PC-3 (cell line): ENCODE results near the gene RABAC1. TPM values are rescaled to one million over a fixed set of nuclear protein-coding genes. Genes with fewer than 3 reads are reported as not detected.
A peak's percentile ranks its signal among the peaks of the same experiment; 100 is the strongest.

ENCODE experiments used
- ATAC-seq: fragments of 200-7000 bp; cut with Tn5 transposase; 2 replicates; pipeline ENCODE4 v1.9.1; 2020; ENCODE audit warnings: mild to moderate bottlenecking, moderate library complexity
- BruUV-seq: library from RNA; stranded (reverse); fragments of 400-500 nt; replicated peaks from 2 replicates; lab custom pipeline; 2021; lab: Mats Ljungman, UMichigan
- CTCF ChIA-PET: fragments of 300-600 bp; sonication (Branson Sonifier 250); formaldehyde crosslinking; loops from one replicate; lab custom pipeline; 2022; ENCODE audit warnings: antibody characterized with exemption; lab: Charles Lee
- POLR2A ChIA-PET: fragments of 300-600 bp; sonication (Branson Sonifier 250); formaldehyde crosslinking; loops from one replicate; lab custom pipeline; 2022; ENCODE audit warnings: antibody characterized with exemption; ENCODE audit not compliant: unreplicated experiment; lab: Charles Lee
- DNase-seq: peaks from one replicate; pipeline ENCODE4 v3.0.0-alpha.2; 2015
- H2AFZ ChIP-seq: fragments of 300-600 bp; sonication (generic); 2 replicates; pipeline ENCODE4 v1.6.0; 2016; ENCODE audit warnings: antibody characterized with exemption, low read length
- H3F3A ChIP-seq: fragments of 300-600 bp; sonication (generic); one replicate; pipeline ENCODE4 v1.6.0; 2017; ENCODE audit warnings: antibody characterized with exemption, low read length, control low read depth, mild to moderate bottlenecking; ENCODE audit not compliant: unreplicated experiment
- H3K27ac ChIP-seq: fragments of 300-600 bp; sonication (generic); 2 replicates; pipeline ENCODE4 v1.5.1; 2016; ENCODE audit warnings: mild to moderate bottlenecking, low read length
- H3K27me3 ChIP-seq: fragments of 300-600 bp; sonication (generic); 2 replicates; pipeline ENCODE4 v1.6.1; 2016; ENCODE audit warnings: low read length, mixed read lengths
- H3K36me3 ChIP-seq: fragments of 300-600 bp; sonication (generic); 2 replicates; pipeline ENCODE4 v1.6.1; 2016; ENCODE audit warnings: low read depth, mixed run types, low read length, mixed read lengths
- H3K4me1 ChIP-seq: fragments of 300-600 bp; sonication (generic); 2 replicates; pipeline ENCODE4 v1.5.1; 2016; ENCODE audit warnings: low read length; ENCODE audit not compliant: insufficient read depth
- H3K4me2 ChIP-seq: fragments of 300-600 bp; sonication (generic); 2 replicates; pipeline ENCODE4 v1.6.0; 2016; ENCODE audit warnings: low read length
- H3K4me3 ChIP-seq: fragments of 300-600 bp; sonication (generic); 2 replicates; pipeline ENCODE4 v1.5.1; 2016; ENCODE audit warnings: mild to moderate bottlenecking, low read length, mixed read lengths
- H3K79me2 ChIP-seq: fragments of 300-600 bp; sonication (generic); 2 replicates; pipeline ENCODE4 v1.6.1; 2017; ENCODE audit warnings: low read length, mixed read lengths
- H3K9ac ChIP-seq: fragments of 300-600 bp; sonication (generic); 2 replicates; pipeline ENCODE4 v1.6.0; 2016; ENCODE audit warnings: mild to moderate bottlenecking, low read length
- H3K9me2 ChIP-seq: fragments of 300-600 bp; sonication (generic); replicated peaks from 2 replicates; pipeline ENCODE4 v1.6.1; 2016; ENCODE audit warnings: mixed run types, low read length, mixed read lengths
- H3K9me3 ChIP-seq: fragments of 300-600 bp; sonication (generic); 2 replicates; pipeline ENCODE4 v1.6.1; 2016; ENCODE audit warnings: low read length, mixed read lengths
- H4K20me1 ChIP-seq: fragments of 300-600 bp; sonication (generic); 2 replicates; pipeline ENCODE4 v1.6.1; 2016; ENCODE audit warnings: low read length, mixed read lengths
- EZH2 ChIP-seq: fragments of 300-600 bp; sonication (generic); IDR thresholded peaks from one replicate; pipeline ENCODE4 v1.6.1; 2017; ENCODE audit warnings: antibody characterized with exemption, mild to moderate bottlenecking, low read length; ENCODE audit not compliant: unreplicated experiment
- EZH2phosphoT487 ChIP-seq: fragments of 300-600 bp; sonication (generic); IDR thresholded peaks from 2 replicates; pipeline ENCODE4 v1.6.1; 2018; ENCODE audit warnings: mild to moderate bottlenecking, antibody characterized with exemption, low read length, borderline replicate concordance
- intact Hi-C: fragments of 100-400 bp; cut with micrococcal nuclease; formaldehyde crosslinking; loops from 2 replicates; pipeline ENCODE4 v1.9.0; 2023
- total RNA-seq: library from RNA; depleted of rRNA; stranded (reverse); fragments of >200 nt; gene quantifications from 2 replicates; pipeline ENCODE4 v1.2.3, GENCODE V29; 2014
- TF ChIP-seq, protein P1 (sequence below): fragments of 300-600 bp; sonication (generic); conservative IDR thresholded peaks from 2 replicates; pipeline ENCODE4 v1.5.1; 2017; ENCODE audit warnings: antibody characterized with exemption, low read depth, mild to moderate bottlenecking, low read length

RABAC1 gene
- total RNA-seq, 1 experiment from 2014 or later = 158 TPM

DNA sequence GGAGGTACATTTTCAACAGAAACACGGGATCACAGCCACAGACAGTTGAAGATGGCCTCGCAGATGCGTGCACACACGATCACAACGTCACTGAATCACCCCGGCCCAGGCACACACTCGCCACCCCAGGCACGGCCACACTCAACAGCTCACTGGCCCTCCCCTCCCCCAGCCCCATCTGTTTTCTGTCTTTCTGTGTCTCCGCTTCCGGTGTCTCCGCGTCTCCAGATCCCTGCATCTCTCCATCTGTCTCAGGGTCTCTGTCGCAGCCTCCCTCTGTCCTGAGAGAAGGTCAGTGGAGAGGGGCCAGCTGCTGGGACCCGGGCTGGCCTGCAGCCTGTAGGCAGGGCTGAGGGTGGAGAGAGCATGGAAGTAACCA is 38.7 kb upstream of the RABAC1 start:
- intact Hi-C loops = loop anchor here (2.0 kb wide), 1 partner anchor 35 kb away; no protein-coding TSS in a partner anchor

DNA sequence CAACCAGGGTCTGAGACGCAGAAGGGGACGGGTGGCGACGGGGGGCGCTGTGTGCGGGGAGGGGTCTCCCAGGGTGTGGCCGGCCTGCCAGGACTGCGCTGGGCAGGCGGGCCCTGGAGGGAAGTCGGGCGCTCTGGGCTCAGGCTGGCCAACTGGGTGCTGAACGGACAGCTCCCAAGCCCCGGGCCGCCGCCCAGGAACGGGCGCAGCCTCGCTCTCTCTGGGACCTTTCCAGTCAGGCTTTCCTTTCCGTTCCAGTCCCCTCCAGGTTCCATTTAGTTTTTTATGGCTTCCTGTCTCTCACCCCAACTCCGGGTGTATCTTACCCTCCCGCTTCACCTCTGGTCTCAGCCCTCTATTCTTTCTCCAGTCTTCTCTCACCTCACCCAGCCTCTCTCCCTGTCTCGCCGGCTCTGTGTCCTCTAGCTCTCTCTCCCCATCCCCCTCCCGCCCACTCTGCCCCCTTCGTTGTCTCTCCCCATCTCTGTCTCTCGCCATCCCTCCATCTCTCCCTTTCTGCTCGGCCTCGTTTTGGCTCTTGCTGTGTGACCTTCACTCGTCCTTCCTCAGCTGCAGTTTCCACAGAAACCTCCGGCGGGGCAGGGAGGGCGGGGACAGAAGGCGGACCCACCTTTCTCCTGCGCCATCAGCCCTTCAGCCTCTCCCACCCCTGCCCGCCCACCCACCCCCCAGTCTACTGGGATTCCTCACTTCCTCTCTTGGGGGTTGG is 38.2 kb upstream of the RABAC1 start:
- H3K4me2 ChIP-seq = no peak overlapping the region
- ChIA-PET CTCF (interaction anchor here (0.6 kb wide), 1 partner anchor 38 kb away, joined by 8 read pairs; no protein-coding TSS in a partner anchor), POLR2A (no interaction called here)

More for the DNA sequence above, 38.7 kb upstream of the RABAC1 start:
- H3K4me3 ChIP-seq = no peak overlapping the region
- H3K9me2 ChIP-seq = no peaks in the 10 kb centered on the region
- BruUV-seq = no TSS peak
- DNase-seq (no peak), ATAC-seq (no peak)
- no peaks in the 10 kb centered on the region for H3F3A ChIP-seq
- H3K9me3 ChIP-seq = no peaks in the 10 kb centered on the region
- H3K4me2 ChIP-seq = no peak overlapping the region
- no peaks in the 10 kb centered on the region for H3K79me2 ChIP-seq
- TF ChIP-seq EZH2phosphoT487 (no peak), EZH2 (no peak)
- TF ChIP-seq, protein P1, sequence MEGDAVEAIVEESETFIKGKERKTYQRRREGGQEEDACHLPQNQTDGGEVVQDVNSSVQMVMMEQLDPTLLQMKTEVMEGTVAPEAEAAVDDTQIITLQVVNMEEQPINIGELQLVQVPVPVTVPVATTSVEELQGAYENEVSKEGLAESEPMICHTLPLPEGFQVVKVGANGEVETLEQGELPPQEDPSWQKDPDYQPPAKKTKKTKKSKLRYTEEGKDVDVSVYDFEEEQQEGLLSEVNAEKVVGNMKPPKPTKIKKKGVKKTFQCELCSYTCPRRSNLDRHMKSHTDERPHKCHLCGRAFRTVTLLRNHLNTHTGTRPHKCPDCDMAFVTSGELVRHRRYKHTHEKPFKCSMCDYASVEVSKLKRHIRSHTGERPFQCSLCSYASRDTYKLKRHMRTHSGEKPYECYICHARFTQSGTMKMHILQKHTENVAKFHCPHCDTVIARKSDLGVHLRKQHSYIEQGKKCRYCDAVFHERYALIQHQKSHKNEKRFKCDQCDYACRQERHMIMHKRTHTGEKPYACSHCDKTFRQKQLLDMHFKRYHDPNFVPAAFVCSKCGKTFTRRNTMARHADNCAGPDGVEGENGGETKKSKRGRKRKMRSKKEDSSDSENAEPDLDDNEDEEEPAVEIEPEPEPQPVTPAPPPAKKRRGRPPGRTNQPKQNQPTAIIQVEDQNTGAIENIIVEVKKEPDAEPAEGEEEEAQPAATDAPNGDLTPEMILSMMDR = no peak
- POLR2A ChIA-PET = no interaction called here
- no peak overlapping the region for H3K27ac ChIP-seq
- H3K27me3 ChIP-seq = peaks cover 38% of the 10 kb centered on the region
- H3K9ac ChIP-seq = no peak overlapping the region
- no peak overlapping the region for H2AFZ ChIP-seq
- CTCF ChIA-PET = no interaction called here
- no peaks in the 10 kb centered on the region for H4K20me1 ChIP-seq
- no peaks in the 10 kb centered on the region for H3K36me3 ChIP-seq
- no peaks in the 10 kb centered on the region for H3K4me1 ChIP-seq

More for the DNA sequence above, 38.2 kb upstream of the RABAC1 start:
- H2AFZ ChIP-seq = no peak overlapping the region
- H3K79me2 ChIP-seq = no peaks in the 10 kb centered on the region
- H3K9ac ChIP-seq = no peak overlapping the region
- H4K20me1 ChIP-seq = no peaks in the 10 kb centered on the region
- intact Hi-C loops = loop anchor here (2.0 kb wide), 1 partner anchor 36 kb away; no protein-coding TSS in a partner anchor
- no peaks in the 10 kb centered on the region for H3K36me3 ChIP-seq
- no peaks in the 10 kb centered on the region for H3K4me1 ChIP-seq
- ATAC-seq (peak; percentile 65; the same call in 1 of the 2 replicates), DNase-seq (peak; percentile 42)
- no peak for TF ChIP-seq EZH2
- TF ChIP-seq, protein P1 = no peak
- TF ChIP-seq EZH2phosphoT487 = no peak
- no peak overlapping the region for H3K4me3 ChIP-seq
- H3K9me2 ChIP-seq = no peaks in the 10 kb centered on the region
- H3K9me3 ChIP-seq = no peaks in the 10 kb centered on the region
- H3F3A ChIP-seq = no peaks in the 10 kb centered on the region
- peaks cover 35% of the 10 kb centered on the region for H3K27me3 ChIP-seq
- H3K27ac ChIP-seq = no peak overlapping the region
- no TSS peak for BruUV-seq
